Esophagus muscularis mucosa (tissue), 4 donors: ENCODE results near the gene GPR21.

ENCODE experiments used
- CTCF ChIP-seq, 3 experiments: fragments of 200-600 bp in 2 of 3; fragments of 450-650 bp in 1 of 3; sonication (generic) in 2 of 3; IDR thresholded peaks; one replicate each; pipeline ENCODE4 v1.5.1; 2017 to 2019; ENCODE audit warnings: antibody characterized with exemption in 3 of 3, mild to moderate bottlenecking in 2 of 3, moderate library complexity in 1 of 3
- EP300 ChIP-seq: sonication (generic); formaldehyde crosslinking; IDR thresholded peaks from one replicate; pipeline ENCODE4 v1.6.1; 2017; ENCODE audit warnings: antibody characterized with exemption
- POLR2A ChIP-seq: fragments of 450-650 bp; IDR thresholded peaks from one replicate; pipeline ENCODE4 v1.6.1; 2017; ENCODE audit warnings: antibody characterized with exemption, moderate library complexity, mild to moderate bottlenecking, low read depth

- TF ChIP-seq POLR2A (no peak), CTCF (IDR thresholded peaks at IDR 0.05) (no peak), EP300 (no peak)
Observed at GRCh38 chr9:123011878-123012528, 21.5 kb upstream of the GPR21 start.
